SK-N-SH treated with all-trans-retinoic acid at 6 μM for 48 hours (cell line): ENCODE data around the gene NXPH1.

Experiments used
- CSDC2 ChIP-seq: fragments of 250-450 bp; sonication (Bioruptor Pico); IDR thresholded peaks from 2 replicates; pipeline ENCODE4 v1.5.0; 2020; ENCODE audit warnings: mild to moderate bottlenecking, moderate library complexity
- RARB ChIP-seq: fragments of 250-450 bp; sonication (Bioruptor Pico); IDR thresholded peaks from 2 replicates; pipeline ENCODE4 v1.8.0; 2021; ENCODE audit warnings: mild to moderate bottlenecking, moderate library complexity
- SNAI2 ChIP-seq: fragments of 250-450 bp; sonication (Bioruptor Pico); IDR thresholded peaks from 2 replicates; pipeline ENCODE4 v1.5.0; 2020; ENCODE audit warnings: mild to moderate bottlenecking, moderate library complexity
- TSHZ2 ChIP-seq: fragments of 250-450 bp; sonication (Bioruptor Pico); IDR thresholded peaks from 2 replicates; pipeline ENCODE4 v1.5.0; 2020; ENCODE audit warnings: mild to moderate bottlenecking, moderate library complexity

- TF ChIP-seq SNAI2 (CRISPR knock-in tag) (no peak), CSDC2 (no peak), TSHZ2 (CRISPR knock-in tag) (no peak), RARB (no peak)
Observed at GRCh38 chr7:8719102-8719501, 285.7 kb downstream of the NXPH1 start.
